NCI-H128 (cell line): Measurements from ENCODE around the gene AFF2.

ENCODE experiments used
- DNase-seq: peaks from one replicate; lab custom pipeline; 2025; ENCODE audit not compliant: unreplicated experiment; lab: John Stamatoyannopoulos, UW

Gene AFF2

GRCh38 chrX:149003863-149004660 is 503.6 kb downstream of the AFF2 start:
- no peak for DNase-seq

GRCh38 chrX:149004936-149005335 is 504.5 kb downstream of the AFF2 start:
- DNase-seq = no peak

- DNase-seq = no peak
These were observed 505.8 kb downstream of the AFF2 start for GRCh38 chrX:149006235-149006634.

GRCh38 chrX:149007423-149007822 is 507.0 kb downstream of the AFF2 start:
- no peak for DNase-seq

- no peak for DNase-seq
These were observed 509.8 kb downstream of the AFF2 start for GRCh38 chrX:149010013-149010852.

- no peak for DNase-seq
These were observed 510.4 kb downstream of the AFF2 start for GRCh38 chrX:149010853-149011224.

- no peak for DNase-seq
These were observed 512.7 kb downstream of the AFF2 start for GRCh38 chrX:149013081-149013480.

- no peak for DNase-seq
These were observed 520.7 kb downstream of the AFF2 start for GRCh38 chrX:149021159-149021558.

GRCh38 chrX:149022485-149022884 is 522.1 kb downstream of the AFF2 start:
- no peak for DNase-seq

- no peak for DNase-seq
These were observed 532.0 kb downstream of the AFF2 start for GRCh38 chrX:149032449-149032848.

- DNase-seq = no peak
These were observed 535.7 kb downstream of the AFF2 start for GRCh38 chrX:149036086-149036485.

GRCh38 chrX:149037281-149037870 is 537.0 kb downstream of the AFF2 start:
- DNase-seq = no peak

- no peak for DNase-seq
These were observed 538.6 kb downstream of the AFF2 start for GRCh38 chrX:149039057-149039456.

- DNase-seq = no peak
These were observed 540.6 kb downstream of the AFF2 start for GRCh38 chrX:149040873-149041535.

GRCh38 chrX:149043401-149043800 is 543.0 kb downstream of the AFF2 start:
- no peak for DNase-seq

- no peak for DNase-seq
These were observed 544.1 kb downstream of the AFF2 start for GRCh38 chrX:149044471-149044870.

- no peak for DNase-seq
These were observed 545.3 kb downstream of the AFF2 start for GRCh38 chrX:149045645-149046210.
